GM19324 (cell line): ENCODE measurements around the gene CCL19.

Experiments
- ATAC-seq: cut with Tn5 transposase; IDR thresholded peaks from one replicate; pipeline ENCODE4 v1.9.1; 2021; ENCODE audit warnings: mild to moderate bottlenecking, moderate library complexity; ENCODE audit not compliant: unreplicated experiment, low FRiP score

Gene CCL19

GRCh38 chr9:34642679-34643078 lies 48.4 kb downstream of the CCL19 start:
- ATAC-seq: no peak
